SK-N-MC (cell line): ENCODE measurements around the gene FILIP1.

Source experiments
- EZH2 ChIP-seq: fragments of 200-600 bp; sonication (generic); IDR thresholded peaks from one replicate; pipeline ENCODE4 v1.6.1; 2017; ENCODE audit warnings: antibody characterized with exemption
- FOXP2 ChIP-seq: optimal IDR thresholded peaks from 2 replicates; pipeline ENCODE3; 2011; ENCODE audit warnings: mild to moderate bottlenecking, moderate library complexity; ENCODE audit not compliant: insufficient read depth; ENCODE audit errors: extremely low read length, control extremely low read depth
- POLR2AphosphoS5 ChIP-seq: IDR thresholded peaks from 2 replicates; pipeline ENCODE4 v1.6.1; 2012; ENCODE audit warnings: mild to moderate bottlenecking, low read depth, low read length, borderline replicate concordance

- TF ChIP-seq EZH2, result no peak
- no peak for TF ChIP-seq FOXP2
- no peak; the same call in 1 of the 2 replicates for TF ChIP-seq POLR2AphosphoS5
These were observed 75.4 kb downstream of the FILIP1 start for GRCh38 chr6:75418233-75418632.
